Germinal center (tissue), 1 donor: ENCODE measurements around the gene TMEM256.
A peak's percentile ranks its signal among the peaks of the same experiment; 100 is the strongest.

Source experiments
- DNase-seq: peaks from one replicate; pipeline ENCODE4 v3.0.0; 2012; ENCODE audit warnings: mixed read lengths, low spot score

TMEM256 gene

GRCh38 chr17:7407485-7408251, 3.8 kb upstream of the TMEM256 start, which contains the start of gene NLGN2:
Gene NLGN2, plus strand, starts transcription at chr17:7407845. Its CDS starts 411 bp downstream, at chr17:7408256.
- DNase-seq: no peak

GRCh38 chr17:7407082-7407481, 3.2 kb upstream of the TMEM256 start:
- DNase-seq: no peak

- DNase-seq: no peak
These were observed 2.4 kb upstream of the TMEM256 start for GRCh38 chr17:7406235-7406825.

DNA sequence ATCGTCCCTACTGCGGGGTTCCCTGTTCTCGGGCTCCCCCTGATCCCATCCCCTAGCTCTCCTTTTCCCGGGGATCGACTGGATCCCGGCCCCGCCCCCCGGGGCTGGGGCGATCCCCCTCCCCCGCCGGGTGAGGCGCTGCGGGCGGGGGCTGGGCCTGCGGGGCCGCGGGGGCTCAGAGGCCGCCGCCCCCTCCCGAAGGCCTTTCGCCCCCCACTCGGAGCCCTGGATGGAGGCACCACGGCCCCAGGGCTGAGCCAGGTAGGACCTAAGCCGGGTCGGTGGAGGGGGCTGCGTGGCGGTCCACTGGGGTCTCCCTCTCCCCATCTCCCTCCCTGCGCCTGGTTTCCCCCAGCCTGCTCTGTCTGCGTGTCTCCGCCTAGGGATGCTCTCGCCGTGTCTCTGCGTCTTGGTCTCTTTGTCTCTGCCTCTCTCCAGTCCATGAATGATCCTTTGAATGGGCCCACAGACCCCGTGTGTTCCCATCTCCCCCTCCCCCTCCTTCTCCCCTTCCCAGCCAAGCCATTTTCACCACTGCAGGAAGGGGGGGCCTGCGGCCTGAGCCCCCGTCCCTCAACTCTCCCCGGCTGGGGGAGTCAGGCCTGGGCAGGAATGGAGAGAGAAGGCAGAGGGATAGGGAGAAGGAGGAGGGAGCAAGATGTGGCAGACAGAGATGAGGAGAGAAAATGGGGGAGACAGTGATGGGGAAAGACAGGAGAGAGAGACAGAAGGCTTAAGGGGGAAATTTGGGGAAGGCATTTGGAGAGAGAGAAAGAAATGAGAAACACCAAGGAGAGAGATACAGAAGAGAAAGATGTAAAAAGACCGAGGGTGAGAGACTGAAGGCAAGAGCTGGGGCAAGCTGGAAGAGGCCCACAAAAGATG, 1.7 kb upstream of the TMEM256 start:
- no peak for DNase-seq

DNA sequence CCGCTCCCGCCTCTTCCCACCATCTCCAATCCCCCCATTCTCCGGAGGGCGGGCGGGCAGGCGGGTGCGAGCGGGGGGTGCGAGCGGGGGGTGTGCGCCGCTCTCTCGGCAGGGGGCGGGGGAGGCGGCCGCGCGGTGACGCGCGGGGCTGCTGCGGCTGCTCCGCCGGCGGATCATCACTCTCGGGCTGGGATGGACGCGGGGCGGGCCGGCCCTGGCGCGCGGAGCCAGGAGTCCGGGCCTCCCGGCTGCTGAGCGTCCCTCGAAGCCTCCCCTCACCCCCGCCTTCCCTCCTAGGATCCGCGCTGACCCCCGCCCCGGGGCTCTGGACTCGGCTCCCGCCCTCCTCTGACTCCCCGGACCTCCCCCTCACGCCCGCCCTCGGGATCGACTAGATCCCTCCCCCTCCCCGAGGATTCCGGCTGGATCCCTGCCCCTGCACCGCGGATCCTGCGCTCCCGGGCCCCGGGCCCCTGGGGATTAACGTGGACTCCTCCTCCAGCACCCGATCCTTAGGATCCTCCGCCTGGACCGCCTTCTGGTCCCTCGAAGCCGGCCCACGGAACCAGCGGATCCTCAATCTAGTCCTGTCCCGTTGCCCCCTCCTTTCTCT, 946 bp upstream of the TMEM256 start:
- no peak for DNase-seq

- no peak for DNase-seq
These were observed 245 bp downstream of the TMEM256 start for GRCh38 chr17:7403727-7403976.

DNA sequence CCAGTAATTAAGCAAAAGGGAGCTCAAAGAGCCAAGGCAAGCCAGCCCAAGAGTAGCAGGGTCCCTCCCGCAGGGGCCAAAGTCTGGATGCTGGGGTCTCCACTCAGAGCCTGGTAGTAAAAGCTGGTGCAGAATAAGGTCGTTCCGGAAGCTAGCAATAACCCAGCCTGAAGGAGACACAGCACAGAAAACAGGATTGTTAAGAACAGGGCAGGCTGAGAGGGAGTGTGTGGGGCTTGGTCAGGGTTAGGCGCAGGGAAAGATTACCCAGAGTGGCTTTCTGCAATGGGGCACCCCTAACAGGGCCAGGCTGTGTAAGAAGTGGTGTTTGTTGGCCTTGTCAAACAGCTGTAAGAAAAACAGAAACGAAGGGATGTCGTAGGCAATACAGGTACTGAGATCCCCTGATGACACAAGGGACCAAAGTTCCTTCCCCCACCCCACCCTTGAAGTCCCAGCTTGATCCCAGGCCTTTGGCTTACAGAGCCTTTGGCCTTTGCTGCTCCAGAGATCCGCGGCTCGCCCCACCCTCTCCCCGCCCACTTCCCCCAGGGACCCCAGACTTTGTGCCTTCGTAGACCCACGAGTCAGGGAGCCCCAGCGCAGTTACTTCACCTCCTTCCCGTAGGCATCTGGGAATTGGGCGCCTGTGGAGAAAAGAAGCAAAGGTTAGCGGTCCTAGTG, 712 bp downstream of the TMEM256 start:
- peak; percentile 34 for DNase-seq

- no peak for DNase-seq
These were observed 5.3 kb downstream of the TMEM256 start for GRCh38 chr17:7398612-7399011.

- DNase-seq: no peak
These were observed 7.8 kb downstream of the TMEM256 start for GRCh38 chr17:7396147-7396546.

GRCh38 chr17:7394452-7395191, 9.3 kb downstream of the TMEM256 start, which contains the start of gene PLSCR3:
Gene PLSCR3, minus strand, starts transcription at chr17:7394525. Its CDS starts 415 bp downstream, at chr17:7394110.
- peak; percentile 94 for DNase-seq

GRCh38 chr17:7393613-7394451, 10.1 kb downstream of the TMEM256 start:
- DNase-seq: peak; percentile 49

DNA sequence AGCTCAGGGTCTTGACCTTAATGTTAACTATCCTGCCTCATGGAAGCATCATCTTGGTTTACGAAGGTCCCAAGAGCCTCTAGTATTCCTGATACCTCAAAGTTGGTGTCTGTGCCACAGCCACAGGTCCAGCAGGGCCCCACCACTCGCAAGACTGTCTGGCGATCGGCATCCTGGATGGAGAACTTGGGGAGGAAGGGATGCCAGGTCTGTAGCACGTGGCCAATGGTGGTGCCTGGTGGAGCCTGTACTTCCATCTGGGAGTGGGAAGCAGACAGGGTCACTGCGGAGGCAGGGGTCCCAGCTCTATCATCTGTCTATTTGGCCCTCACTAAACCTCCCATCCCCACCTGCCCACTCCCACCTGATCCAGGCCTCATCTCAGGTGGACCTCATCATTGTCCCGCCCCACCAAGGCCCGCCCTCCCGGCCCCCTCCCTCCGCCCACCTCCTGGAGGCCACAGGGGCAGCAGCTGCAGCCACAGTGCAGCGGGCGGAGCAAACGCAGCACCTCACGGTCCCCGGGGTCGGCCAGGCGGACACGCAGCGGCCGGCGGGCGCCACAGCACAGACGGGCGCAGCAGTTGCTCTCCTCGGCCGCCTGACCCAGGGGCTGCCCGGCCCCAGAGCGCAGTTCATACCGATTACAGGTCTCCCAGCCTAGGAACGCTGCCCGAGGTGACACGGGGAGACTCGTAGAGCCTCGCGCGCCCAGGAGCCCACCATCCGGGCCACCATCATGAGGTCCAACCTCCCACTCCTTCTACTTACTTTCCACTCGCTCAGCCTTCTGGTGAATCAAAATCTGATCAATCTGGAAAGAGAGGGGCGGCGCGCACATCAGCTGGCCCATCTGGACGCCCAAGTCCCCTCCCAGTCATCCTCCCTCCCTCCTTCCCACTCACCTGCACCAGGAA, 10.9 kb downstream of the TMEM256 start:
- DNase-seq: no peak

DNA sequence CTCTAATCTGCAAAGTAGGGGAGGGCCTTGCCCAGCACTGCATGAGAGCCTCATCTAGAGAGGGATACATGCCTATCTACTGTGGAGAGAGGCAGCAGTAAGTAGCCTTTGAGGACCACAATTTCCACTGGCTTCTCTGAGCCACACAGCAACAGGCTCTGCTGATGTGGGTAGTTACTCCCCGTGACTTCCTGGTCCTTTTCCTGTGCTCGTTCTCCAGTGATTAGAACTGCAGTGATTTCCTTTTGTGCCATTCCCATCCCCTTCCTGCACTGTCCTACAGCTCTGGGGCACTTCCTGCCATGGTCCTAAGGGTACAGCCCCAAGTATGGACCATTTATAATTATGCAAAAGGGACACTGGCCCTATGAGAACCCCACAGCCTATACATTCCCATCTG, 12.6 kb downstream of the TMEM256 start:
- no peak for DNase-seq

DNA sequence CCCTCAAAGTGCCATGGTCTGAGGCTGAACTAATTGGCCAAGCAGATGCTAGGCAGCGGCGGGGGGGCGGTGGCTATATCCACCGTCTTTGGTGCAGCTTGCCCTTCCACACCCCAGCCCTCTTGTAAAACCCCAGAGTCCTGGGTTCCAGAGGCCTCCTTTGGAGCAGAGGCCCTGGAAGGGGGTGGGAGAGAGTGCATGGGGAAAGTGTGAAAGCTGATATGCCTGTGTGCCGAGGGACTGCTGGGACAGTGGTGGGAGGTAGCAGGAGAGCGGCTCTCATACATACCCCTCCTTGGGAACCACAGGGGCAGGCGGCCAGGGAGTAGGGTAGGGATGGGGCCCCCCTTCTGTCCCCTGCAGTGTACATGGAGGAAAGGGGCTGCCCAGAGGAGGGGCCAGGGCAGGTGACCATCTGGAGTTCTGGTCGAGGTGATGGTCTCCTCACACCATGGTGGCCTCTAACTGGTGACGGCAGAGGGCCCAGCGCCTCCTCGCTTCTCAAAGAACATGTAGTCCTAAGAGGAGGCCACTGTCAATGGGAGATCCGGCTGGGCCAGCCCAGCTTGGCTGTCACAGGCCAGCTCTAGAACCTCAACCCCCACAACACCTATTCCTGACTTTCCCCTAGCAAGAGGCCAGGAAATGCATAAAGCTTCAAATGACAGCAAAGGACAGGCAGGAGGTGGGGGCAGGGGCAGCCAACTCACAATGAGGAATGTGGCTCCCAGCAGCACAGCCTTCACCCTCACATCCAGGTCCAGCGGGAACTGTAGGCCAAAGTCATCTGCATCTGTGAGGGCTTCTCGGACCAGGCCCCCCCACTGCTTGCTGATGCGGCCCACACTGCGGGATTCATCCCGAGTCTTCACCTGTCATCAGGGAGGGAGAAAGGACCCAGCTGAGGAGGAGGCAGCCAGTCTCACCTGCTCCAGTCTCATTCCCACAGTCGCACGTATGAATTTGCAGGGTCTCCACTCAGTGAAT, 13.7 kb downstream of the TMEM256 start:
- DNase-seq: no peak

GRCh38 chr17:7388856-7389255, 15.0 kb downstream of the TMEM256 start:
- no peak for DNase-seq

DNA sequence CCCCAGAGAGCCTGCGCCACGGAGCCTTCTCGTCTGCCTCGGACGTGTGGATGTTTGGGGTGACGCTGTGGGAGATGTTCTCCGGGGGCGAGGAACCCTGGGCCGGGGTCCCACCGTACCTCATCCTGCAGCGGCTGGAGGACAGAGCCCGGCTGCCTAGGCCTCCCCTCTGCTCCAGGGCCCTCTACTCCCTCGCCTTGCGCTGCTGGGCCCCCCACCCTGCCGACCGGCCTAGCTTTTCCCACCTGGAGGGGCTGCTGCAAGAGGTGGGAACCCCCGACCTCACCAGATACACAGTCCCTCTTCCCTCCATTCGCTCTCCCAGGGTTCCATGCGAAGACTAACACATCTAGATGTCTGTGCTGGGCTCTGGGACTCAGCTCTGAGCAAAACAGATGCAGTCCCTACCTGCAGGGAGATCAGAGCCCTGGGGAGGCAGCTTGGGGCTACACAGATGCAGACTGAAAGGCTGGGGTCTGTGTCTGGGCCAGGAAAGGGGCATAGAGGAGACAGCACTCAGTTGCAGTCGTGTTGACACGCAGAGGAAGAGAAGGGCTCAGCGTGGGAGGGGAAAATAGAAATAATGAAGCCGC, 19.3 kb downstream of the TMEM256 start:
- no peak for DNase-seq

DNA sequence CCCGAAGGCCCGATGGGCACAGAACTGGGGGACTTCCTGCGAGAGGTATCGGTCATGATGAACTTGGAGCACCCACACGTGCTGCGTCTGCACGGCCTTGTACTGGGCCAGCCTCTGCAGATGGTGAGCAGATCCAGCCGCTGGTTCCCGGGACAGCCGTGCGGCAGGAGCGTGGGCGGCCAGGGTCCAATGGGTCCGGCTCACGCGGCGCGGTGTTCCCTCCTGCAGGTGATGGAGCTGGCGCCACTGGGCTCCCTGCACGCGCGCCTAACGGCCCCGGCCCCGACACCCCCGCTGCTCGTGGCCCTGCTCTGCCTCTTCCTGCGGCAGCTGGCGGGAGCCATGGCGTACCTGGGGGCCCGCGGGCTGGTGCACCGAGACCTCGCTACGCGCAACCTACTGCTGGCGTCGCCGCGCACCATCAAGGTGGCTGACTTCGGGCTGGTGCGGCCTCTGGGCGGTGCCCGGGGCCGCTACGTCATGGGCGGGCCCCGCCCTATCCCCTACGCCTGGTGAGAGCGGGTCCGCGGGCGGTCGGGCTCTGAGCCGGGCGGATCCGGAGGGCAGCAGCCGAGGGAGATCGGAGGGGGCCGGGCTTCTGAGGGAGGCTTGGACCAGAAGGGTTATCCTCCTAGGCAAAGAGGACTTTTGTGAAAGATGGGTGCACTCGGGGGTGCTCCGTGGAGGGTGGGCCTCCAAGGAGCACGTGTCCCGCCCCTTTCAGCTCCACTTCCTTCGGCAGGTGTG, 20.0 kb downstream of the TMEM256 start:
- DNase-seq: peak; percentile 92
